ENCODE data around the gene ZSCAN23. TPM values are rescaled to one million over a fixed set of nuclear protein-coding genes. Genes with fewer than 3 reads are reported as not detected.

ZSCAN23 gene
- total and polyA plus RNA-seq, 2 of the 8 experiments (the other 6 are each of a cell fraction or from before 2014, with no cell fraction given) = 0.74 to 5.3 TPM

GRCh38 chr6:28474441-28475219, 31.3 kb upstream of the ZSCAN23 start (continued):
- TF ChIP-seq CHD7 (IDR thresholded peaks at IDR 0.05; ENCODE audit: insufficient replicate concordance, low read length) (no peak), RAD21 (IDR thresholded peaks at IDR 0.05 in 1 of 2, conservative IDR thresholded peaks at IDR 0.05 in 1 of 2; ENCODE audit: low read depth in 2 of 2, low read length in 2 of 2) (no peak), KDM4A (IDR thresholded peaks at IDR 0.05; ENCODE audit: low read depth, low read length, severe bottlenecking) (peak; percentile 43), KDM1A (IDR thresholded peaks at IDR 0.05; ENCODE audit: borderline replicate concordance, low read length) (no peak), FOSL1 (IDR thresholded peaks at IDR 0.05; ENCODE audit: insufficient read depth, low read depth, low read length) (no peak), SP2 (IDR thresholded peaks at IDR 0.05; ENCODE audit: low read length) (no peak), ASH2L (IDR thresholded peaks at IDR 0.05; ENCODE audit: low read length) (peak; percentile 86), SRF (IDR thresholded peaks at IDR 0.05; ENCODE audit: low read depth, low read length) (no peak), EP300 (IDR thresholded peaks at IDR 0.05; ENCODE audit: borderline replicate concordance in 1 of 2, low read depth in 2 of 2, low read length in 2 of 2) (no peak)

Measured in H1 (cell line).